Measurements from ENCODE around the gene KCNB1. TPM values are rescaled to one million over a fixed set of nuclear protein-coding genes. Genes with fewer than 3 reads are reported as not detected.
A peak's percentile ranks its signal among the peaks of the same experiment; 100 is the strongest.

KCNB1 gene
- total and polyA plus RNA-seq, 2 donors (not counting 1 experiment from before 2014, with no cell fraction given): under 0.01 to 0.07 TPM

DNA sequence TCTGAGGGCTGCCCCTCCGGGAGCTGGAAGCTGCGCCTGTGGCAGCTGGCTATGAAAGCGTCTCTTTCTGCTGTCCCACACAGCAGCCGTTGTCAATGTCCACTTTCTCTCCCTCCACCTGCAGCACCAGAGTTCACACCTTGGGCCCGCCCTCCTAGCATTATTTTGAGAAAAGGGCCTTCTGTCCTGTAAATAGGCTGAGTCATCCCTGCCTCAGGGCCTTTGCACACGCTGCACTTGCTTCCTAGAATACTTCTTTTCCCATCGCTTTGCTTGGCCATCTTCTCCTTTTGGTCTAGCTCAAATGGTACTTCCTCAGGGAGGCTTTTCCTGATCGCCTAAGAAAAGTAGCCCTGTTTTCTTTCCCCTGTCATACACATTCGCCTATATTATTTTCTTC, 135.3 kb downstream of the KCNB1 start:
- Histone ChIP-seq H3K27me3 (ENCODE audit: control insufficient read depth, insufficient read depth, low read length) (peaks cover 4% of the 10 kb centered on the region), H4K20me1 (ENCODE audit: control insufficient read depth, extremely low read depth, insufficient read depth, low read length) (no peaks in the 10 kb centered on the region), H3K4me1 (ENCODE audit: control insufficient read depth, extremely low read depth, insufficient read depth, low read length) (peaks cover 5% of the 10 kb centered on the region), H3K9ac (ENCODE audit: insufficient read depth, low read length) (no peak overlapping the region), H3K4me2 (ENCODE audit: extremely low read depth, insufficient read depth, low read length) (no peak overlapping the region), H3K79me2 (ENCODE audit: control insufficient read depth, insufficient read depth, low read length) (no peaks in the 10 kb centered on the region), H3K36me3 (ENCODE audit: control insufficient read depth, insufficient read depth, low read length) (no peaks in the 10 kb centered on the region), H3K4me3 (replicated peaks in 1 of 4; ENCODE audit: control extremely low read depth in 1 of 4, insufficient read depth in 1 of 4, low read depth in 3 of 4, low read length in 4 of 4) (no peak overlapping the region), H2AFZ (ENCODE audit: low read length) (no peak overlapping the region), H3K27ac (ENCODE audit: insufficient read depth, low read length) (no peak overlapping the region), H3K9me3 (ENCODE audit: control insufficient read depth, insufficient read depth, low read depth, low read length) (no peaks in the 10 kb centered on the region)
- TF ChIP-seq EZH2 (IDR thresholded peaks at IDR 0.05; ENCODE audit: low read length, missing control alignments): no peak
- TF ChIP-seq, protein P1, sequence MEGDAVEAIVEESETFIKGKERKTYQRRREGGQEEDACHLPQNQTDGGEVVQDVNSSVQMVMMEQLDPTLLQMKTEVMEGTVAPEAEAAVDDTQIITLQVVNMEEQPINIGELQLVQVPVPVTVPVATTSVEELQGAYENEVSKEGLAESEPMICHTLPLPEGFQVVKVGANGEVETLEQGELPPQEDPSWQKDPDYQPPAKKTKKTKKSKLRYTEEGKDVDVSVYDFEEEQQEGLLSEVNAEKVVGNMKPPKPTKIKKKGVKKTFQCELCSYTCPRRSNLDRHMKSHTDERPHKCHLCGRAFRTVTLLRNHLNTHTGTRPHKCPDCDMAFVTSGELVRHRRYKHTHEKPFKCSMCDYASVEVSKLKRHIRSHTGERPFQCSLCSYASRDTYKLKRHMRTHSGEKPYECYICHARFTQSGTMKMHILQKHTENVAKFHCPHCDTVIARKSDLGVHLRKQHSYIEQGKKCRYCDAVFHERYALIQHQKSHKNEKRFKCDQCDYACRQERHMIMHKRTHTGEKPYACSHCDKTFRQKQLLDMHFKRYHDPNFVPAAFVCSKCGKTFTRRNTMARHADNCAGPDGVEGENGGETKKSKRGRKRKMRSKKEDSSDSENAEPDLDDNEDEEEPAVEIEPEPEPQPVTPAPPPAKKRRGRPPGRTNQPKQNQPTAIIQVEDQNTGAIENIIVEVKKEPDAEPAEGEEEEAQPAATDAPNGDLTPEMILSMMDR (conservative IDR thresholded peaks at IDR 0.05 in 1 of 2, IDR thresholded peaks at IDR 0.05 in 1 of 2; ENCODE audit: low read depth in 1 of 2, low read length in 2 of 2): no peak
- no peak for DNase-seq (ENCODE audit: low read depth in 2 of 2)

DNA sequence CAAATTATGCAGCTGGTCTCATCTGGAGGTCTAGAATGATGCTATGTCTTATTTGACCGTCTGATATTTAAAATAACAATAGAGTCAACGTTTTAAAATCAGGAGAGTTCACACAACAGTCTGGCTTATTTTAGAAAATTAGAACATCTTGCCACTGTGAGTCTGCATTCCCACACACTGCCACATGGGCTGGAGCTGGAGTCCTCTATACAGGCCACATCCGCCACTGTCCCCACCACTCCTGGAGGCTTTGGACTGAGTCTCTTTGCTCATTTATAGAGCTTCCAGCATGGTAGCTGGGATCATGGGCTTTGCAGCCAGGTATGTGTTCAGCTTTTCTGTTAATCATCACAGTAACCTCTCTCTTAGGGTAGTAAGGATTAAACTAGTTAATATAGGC, 135.8 kb downstream of the KCNB1 start:
- no peak overlapping the region for H3K9ac ChIP-seq (ENCODE audit: insufficient read depth, low read length)
- no peak overlapping the region for H3K4me2 ChIP-seq (ENCODE audit: extremely low read depth, insufficient read depth, low read length)
- H3K4me1 ChIP-seq (ENCODE audit: control insufficient read depth, extremely low read depth, insufficient read depth, low read length): peaks cover 5% of the 10 kb centered on the region

GRCh38 chr20:49345524-49345923, 136.9 kb downstream of the KCNB1 start:
- Histone ChIP-seq H3K9me3 (ENCODE audit: control insufficient read depth, insufficient read depth, low read depth, low read length) (no peaks in the 10 kb centered on the region), H3K4me2 (ENCODE audit: extremely low read depth, insufficient read depth, low read length) (peak overlapping the region; percentile 65), H3K27ac (ENCODE audit: insufficient read depth, low read length) (peak overlapping the region; percentile 80), H3K79me2 (ENCODE audit: control insufficient read depth, insufficient read depth, low read length) (no peaks in the 10 kb centered on the region), H3K4me1 (ENCODE audit: control insufficient read depth, extremely low read depth, insufficient read depth, low read length) (peaks cover 5% of the 10 kb centered on the region), H4K20me1 (ENCODE audit: control insufficient read depth, extremely low read depth, insufficient read depth, low read length) (no peaks in the 10 kb centered on the region), H3K4me3 (replicated peaks in 1 of 4; ENCODE audit: control extremely low read depth in 1 of 4, insufficient read depth in 1 of 4, low read depth in 3 of 4, low read length in 4 of 4) (peak overlapping the region in 1 of 4 experiments; percentile 11), H2AFZ (ENCODE audit: low read length) (no peak overlapping the region), H3K36me3 (ENCODE audit: control insufficient read depth, insufficient read depth, low read length) (no peaks in the 10 kb centered on the region), H3K27me3 (ENCODE audit: control insufficient read depth, insufficient read depth, low read length) (no peaks in the 10 kb centered on the region), H3K9ac (ENCODE audit: insufficient read depth, low read length) (peak overlapping the region; percentile 45)
- TF ChIP-seq, protein P1 (conservative IDR thresholded peaks at IDR 0.05 in 1 of 2, IDR thresholded peaks at IDR 0.05 in 1 of 2; ENCODE audit: low read depth in 1 of 2, low read length in 2 of 2): no peak
- no peak for TF ChIP-seq EZH2 (IDR thresholded peaks at IDR 0.05; ENCODE audit: low read length, missing control alignments)
- peak; percentile 18 to 85 for DNase-seq (ENCODE audit: low read depth in 2 of 2)

More for the DNA sequence above, 135.8 kb downstream of the KCNB1 start:
- Histone ChIP-seq H3K27ac (ENCODE audit: insufficient read depth, low read length) (no peak overlapping the region), H3K4me3 (replicated peaks in 1 of 4; ENCODE audit: control extremely low read depth in 1 of 4, insufficient read depth in 1 of 4, low read depth in 3 of 4, low read length in 4 of 4) (no peak overlapping the region), H4K20me1 (ENCODE audit: control insufficient read depth, extremely low read depth, insufficient read depth, low read length) (no peaks in the 10 kb centered on the region), H3K9me3 (ENCODE audit: control insufficient read depth, insufficient read depth, low read depth, low read length) (no peaks in the 10 kb centered on the region), H3K27me3 (ENCODE audit: control insufficient read depth, insufficient read depth, low read length) (peaks cover under 1% of the 10 kb centered on the region), H3K79me2 (ENCODE audit: control insufficient read depth, insufficient read depth, low read length) (no peaks in the 10 kb centered on the region), H2AFZ (ENCODE audit: low read length) (no peak overlapping the region), H3K36me3 (ENCODE audit: control insufficient read depth, insufficient read depth, low read length) (no peaks in the 10 kb centered on the region)
- DNase-seq (ENCODE audit: low read depth in 2 of 2): no peak
- TF ChIP-seq, protein P1 (conservative IDR thresholded peaks at IDR 0.05 in 1 of 2, IDR thresholded peaks at IDR 0.05 in 1 of 2; ENCODE audit: low read depth in 1 of 2, low read length in 2 of 2): no peak
- TF ChIP-seq EZH2 (IDR thresholded peaks at IDR 0.05; ENCODE audit: low read length, missing control alignments): no peak

Measured in fibroblast of lung (primary cell).